HPDE6-E6E7 (cell line): Measurements from ENCODE around the gene TPD52L2.

Experiments
- DNase-seq: peaks from one replicate; pipeline ENCODE4 v3.0.0; 2011; ENCODE audit warnings: missing footprints; ENCODE audit errors: extremely low spot score

TPD52L2 gene

DNA sequence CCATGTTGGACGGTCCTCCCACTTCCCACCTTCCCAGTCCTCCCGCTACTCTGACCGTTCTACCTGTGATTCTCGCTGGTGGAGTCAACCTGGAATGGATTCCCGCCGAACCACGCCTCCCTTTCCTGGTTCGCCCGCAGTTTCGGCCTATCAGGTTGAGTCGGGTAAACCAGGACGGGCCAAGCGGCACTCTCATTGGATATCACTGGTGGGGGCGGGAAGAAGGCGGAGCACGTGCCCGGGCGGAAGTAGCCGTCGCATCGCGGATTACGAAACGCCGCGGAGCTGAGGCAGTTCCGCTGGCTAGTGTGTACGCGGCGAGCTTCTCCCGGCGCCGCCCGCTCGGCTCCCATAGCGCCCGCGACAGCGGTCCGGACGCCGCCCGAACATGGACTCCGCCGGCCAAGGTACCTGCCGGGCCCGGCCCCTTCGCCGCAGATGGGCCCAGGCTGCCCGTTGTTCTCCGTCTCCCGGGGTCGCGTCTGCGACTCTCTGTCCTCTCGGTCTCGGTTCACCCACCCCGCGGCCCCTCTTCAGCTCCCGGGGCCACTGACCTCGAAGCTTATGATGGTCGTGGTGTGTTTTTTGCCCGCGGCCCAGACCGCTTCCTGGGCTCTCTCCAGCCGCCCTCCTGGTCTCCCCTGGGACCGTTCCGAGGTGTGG, at the start of gene TPD52L2:
Gene TPD52L2, plus strand, starts transcription at position 293 of the 663 bp plus-strand sequence. Its CDS starts 96 bp downstream, at position 389.
- peak; percentile 100 for DNase-seq

DNA sequence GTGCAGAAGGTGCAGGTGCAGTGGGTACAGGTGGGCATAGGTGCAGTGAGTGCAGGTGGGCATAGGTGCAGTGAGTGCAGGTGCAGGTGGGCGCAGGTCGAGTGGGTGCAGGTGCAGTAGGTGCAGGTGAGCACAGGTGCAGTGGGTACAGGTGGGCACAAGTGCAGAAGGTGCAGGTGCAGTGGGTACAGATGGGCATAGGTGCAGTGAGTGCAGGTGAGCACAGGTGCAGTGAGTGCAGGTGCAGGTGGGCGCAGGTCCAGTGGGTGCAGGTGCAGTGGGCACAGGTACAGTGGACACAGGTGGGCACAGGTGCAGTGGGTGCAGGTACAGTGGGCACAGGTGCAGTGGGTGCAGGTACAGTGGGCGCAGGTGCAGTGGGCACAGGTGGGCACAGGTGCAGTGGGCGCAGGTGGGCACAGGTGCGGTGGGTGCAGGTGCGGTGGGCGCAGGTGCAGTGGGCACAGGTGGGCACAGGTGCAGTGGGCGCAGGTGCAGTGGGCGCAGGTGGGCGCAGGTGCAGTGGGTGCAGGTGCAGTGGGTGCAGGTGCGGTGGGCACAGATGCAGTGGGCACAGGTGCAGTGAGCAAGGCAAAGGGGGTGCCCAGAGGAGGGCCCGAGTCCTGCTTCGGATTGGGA, 49.3 kb upstream of the TPD52L2 start:
- DNase-seq, result no peak

DNA sequence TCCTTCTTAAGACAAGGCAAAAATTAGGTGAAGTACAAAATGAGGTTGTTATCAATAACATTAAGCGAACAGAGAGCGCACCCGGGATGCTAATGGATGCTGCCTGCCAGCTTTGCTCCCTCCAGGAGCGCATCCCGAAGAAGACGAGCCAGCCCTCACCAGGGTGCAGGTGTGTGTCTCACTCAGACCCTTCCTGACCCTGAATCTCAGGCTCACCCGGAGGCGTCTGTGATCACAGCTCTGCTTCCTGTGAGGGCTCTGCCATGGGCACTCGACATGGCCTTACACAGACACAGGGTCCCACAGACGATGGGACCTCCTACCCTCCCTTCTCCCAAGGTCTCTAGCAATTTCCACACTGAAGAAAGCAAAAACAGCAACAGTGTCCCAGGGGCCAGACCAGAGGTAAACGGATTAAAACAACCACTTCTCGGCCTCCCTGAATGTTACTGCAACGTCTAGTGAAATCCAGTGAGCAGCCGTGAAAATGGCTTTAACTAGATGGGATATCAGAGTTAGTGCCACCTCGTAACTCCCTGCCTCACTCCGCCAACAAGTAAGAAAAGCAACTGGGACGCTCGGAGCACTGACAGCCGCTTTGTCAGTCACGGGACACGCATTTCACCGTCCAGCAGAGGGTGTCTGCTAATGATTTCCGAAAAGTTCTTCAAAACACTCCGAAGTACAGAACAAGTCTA, 45.7 kb upstream of the TPD52L2 start:
- no peak for DNase-seq

DNA sequence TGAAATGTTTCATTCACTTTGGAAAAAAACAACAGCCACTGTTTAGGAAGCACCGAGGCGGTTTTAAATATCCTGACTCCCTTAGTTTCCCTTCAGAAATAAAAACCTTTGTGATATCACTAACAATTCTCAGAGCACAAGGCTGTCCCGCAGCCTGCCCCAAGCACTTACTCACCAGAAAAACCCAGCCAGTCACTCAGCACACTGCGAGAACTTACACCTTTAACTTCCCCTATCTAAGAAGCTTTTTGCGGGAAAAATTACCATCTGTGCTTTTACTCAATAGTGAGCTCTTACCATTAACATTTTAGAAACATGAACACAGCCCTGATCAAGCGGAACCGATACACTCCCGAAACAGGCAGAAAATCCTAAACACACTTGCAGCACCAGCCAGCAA, 43.3 kb upstream of the TPD52L2 start:
- DNase-seq, result no peak

DNA sequence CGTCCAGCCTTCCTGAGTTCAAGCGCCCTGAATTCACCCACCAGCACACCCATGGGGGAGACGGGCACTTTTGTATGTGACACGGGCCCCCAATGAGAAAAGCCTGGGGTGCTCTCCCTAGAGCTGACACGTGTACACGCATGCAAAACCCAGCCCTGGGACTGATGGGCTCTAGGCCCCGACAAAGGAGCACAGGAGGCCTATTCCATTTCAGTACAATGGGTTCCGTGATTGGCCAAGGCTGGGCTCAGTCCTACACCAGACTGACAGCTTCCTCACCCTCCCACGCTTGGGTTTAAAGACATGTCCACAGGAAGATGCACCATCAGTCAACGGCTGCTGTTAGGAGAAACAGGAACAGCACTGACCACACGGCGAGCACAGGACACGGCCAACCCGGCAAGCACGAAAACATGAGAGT, 42.8 kb upstream of the TPD52L2 start:
- DNase-seq, result no peak

DNA sequence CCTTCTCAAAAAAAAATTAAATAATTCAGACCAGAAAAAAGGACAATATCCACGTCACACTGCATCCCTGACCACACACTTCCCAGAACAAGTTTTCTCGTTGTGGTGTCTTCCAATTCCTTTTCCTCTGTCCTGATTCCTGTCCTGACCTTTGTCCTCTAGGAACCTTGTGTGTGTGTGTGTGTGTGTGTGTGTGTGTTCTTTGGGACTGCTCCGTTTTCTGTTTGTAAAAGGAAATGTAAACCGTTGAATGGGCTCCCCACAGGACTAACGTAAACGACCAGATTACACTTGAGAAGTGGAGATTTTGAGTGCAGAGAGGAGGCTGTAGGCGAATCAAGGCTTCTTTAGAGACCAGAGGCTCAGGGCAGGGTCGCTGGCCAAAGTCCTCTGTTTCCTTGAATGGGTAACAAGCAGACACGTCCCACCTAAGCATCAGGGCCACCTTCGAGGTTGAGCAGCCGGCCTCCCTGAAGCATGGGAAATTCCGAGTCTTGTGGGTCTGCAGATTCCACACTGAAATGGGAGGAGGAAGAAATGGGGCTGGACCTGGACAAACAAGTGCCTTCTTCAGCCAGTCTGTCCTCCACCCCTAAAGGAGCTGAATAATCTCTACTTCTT, 41.3 kb upstream of the TPD52L2 start:
- DNase-seq, result no peak

DNA sequence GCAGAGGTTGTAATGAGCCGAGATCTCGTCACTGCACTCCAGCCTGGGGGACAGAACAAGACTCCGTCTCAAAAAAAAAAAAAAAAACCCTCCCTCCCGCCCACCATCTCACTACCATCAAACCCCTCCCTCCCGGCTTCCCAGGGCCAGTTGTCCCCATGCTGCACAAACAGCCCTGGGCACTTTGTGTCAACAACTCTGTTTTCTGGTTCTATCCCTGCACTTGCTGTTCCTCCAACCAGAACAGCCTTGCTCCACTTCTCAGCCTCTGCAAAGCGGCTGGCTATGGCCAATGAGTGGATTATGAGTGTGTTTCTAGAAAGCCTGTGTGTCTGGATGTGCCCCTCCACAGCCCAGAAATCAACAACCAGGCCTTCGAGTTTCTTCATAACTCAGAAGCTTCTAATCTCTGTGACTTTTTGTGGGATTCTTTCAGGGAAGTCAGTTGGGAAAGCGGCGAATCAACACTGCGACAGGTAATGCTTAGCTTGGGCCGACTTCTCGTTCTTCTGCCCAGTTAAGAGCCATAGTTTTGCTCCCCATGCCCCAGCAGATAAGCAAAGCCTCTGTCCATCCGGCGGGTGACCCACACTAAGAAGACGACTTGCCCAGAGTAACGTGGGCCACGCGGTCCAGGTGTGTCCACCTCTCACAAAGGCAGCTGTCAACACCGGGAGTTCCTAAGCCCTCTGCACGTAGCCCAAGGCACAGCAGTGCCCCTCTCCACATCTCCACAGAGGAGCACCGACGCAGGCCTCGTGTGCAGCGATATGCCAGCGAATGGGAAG, 39.5 kb upstream of the TPD52L2 start:
- DNase-seq, result no peak

DNA sequence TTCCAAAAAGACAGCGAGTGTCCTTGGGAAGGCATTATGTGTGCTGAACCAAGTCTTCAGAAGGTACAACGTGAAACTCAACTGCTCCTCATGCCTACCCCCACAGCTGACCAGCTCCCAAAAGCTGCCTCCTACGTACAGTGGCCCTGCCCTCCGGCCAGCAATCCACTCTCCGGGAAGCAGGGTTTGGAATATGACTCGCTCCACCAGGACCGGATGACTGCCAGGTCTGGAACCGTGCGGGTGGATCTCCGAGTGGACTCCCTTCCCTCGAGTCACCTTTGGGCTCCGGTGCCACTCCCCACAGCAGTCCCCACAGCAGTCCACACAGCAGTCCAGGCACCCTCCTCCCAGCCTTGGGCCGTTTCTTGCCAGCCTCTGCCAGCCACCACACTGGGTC, 38.3 kb upstream of the TPD52L2 start:
- no peak for DNase-seq

DNA sequence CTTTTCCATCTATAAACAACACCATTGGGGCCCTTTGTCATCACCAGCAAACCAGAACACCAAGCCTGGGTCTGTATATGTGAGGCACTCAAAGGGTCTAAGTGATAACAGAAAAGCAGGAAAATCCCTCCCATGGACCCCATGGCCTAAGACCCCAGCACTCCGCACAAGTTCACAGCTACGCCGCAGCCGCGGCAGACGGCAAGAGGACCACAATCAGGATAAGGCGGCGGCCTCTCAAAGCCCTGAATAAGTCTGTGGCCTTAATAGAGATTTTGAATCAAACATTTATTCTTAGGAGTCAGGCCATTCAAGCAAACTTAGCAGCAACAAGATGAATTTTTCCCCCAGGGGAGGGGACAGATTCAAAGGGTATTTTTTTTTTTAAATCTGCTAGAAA, 36.9 kb upstream of the TPD52L2 start:
- DNase-seq, result no peak

DNA sequence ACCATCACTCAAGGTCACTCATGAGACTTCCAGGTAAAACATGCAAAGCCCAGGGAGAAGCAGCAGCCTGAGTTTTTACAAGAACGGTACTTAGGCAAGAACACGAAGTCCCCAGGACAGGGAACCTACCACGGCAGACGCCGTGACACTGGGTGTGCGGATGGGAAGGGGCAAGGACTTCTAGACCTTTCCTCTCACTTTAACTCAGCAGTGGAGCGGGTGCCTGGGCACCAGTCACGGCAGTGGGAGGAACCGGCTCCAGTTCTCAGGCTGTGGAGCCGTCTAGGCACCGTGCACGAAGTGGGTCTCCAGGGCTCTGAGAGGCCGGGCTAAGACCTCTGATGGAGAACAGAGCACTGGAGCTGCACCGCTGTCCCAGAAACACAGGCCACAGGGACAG, 36.5 kb upstream of the TPD52L2 start:
- DNase-seq, result no peak

DNA sequence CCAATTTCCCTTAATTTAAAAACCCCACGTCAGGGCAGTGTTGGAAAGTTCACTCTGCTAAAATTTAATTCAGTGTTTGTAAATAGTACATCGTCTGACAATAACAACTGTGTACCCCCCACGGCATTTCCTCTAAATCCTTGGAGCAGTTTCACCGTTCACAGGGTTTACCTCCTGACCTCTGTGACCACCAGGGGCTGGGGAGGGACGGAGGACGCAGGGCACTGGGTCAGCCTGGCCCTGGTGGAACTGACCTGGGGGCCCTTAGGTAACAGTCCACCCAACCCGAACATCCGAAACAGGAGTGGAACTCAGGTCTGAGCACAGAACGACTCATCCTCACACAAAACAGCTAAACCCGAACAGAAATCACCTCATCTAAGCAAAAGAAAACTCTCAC, 36.1 kb upstream of the TPD52L2 start:
- no peak for DNase-seq

DNA sequence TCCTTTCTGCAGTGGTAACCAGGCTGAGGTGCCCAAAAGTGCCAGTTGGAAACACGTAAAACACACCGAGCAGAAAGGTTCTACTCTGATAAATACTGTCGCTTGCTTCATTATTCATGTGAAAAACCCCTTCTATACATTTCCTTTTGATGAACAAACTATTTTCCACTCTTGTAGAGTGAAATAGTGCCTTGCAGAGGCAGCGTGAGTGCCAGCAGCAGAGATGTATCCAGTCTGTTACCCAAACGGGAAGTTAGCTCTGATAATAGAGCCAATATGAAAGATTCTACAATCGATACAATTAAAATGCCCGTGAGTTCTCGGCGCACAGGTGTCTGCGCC, 35.5 kb upstream of the TPD52L2 start:
- no peak for DNase-seq

DNA sequence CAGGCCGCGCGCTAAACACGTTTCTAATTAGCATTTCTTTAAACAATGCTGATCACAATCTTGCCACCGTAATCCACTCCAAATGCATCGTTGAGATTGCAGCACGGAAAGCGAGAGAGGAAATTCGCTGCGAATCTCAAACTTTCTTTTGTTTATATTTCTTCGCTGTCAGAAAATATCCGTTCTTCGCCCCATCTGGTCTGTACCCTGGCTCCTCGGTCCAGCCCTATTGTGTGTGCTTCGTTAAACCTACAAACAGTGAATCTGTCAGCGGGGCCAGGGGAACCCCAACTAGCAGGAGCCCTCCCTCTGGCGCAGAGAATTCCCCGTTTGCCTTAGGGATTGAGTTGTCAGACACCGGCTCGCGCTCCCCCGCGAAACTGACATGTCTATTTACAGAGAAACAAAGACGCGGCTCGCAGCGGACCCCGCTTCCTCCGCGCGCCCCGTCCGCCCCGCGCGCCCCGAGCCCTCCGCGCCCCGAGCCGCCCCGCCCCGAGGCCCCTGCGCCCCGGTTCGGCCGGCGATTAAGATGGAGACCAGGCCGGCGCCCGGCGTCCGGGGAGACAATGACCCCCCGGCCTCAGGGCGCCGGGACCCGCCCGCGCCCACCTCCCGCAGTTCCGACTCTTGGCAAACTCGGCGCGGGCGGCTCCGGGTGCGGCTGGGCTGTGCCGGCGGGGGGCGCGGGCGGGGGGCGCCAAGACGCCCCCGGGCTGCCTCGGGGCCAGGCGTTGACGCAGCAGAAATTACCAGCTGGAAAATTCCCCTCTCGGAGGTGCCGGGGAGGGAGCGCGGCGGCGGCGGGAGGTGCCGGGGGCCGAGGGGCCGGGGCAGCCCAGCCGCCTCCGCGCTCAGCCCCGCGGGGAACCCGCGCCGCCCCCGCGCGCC, 34.9 kb upstream of the TPD52L2 start:
- DNase-seq, result no peak

DNA sequence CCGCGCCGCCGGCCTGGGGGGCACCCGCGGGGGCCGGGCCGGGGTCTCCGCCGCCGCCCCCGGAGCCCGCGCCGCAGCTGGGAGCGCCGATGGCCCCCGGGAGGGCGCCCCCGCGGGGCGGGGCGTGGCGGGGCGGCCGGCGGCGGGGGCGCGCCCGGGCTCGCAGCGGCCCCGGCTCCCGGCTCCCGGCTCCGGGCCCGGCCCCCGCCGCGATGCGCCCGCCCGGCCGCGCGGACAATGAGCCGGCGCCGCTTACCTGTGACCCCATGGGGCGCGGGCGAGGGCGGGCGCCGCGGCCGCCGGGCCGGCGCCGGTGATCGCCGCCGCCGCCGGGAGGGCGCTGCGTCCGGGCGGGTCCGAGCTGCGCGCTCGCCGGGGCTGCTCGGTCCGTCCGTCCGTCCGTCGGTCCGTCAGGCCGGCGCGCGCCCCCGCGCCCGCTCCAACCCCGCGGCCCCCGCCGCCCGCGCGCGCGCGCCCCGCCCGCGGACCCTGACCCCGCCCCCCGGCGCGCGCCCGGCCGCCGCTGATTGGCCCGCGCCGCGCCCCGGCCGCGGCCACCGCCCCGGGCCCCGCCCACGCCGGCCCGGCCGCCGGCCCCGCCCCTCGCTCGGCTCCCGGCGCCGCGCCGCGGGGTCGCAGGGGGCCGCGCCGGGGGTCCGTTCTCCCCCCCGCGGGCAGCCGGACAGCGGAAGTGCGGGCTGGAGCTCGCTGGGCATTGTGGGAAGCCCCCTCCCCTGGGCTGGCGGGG, 34.1 kb upstream of the TPD52L2 start, which contains the start of gene ZBTB46:
Gene ZBTB46, minus strand, starts transcription at position 424 of the 748 bp plus-strand sequence. CDS start 40,507 bp downstream, outside the sequence.
- DNase-seq, result peak; percentile 82

DNA sequence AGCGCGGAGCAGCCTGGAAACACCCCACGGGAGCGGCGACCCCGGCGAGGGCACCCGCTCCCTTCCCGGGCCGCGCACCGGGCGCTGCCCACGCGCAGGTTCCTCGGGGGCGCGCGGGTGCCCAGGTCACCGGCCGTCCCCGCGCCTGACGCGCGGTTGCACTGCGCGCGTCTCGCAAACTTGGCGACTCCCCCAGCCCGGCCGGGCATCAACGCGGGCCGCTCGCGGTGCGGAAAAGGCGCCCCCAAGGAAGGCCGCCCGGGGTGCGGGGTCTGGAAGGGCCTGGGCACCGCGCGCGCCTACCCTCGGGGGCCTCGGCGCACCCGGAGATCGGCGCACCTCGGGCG, 33.5 kb upstream of the TPD52L2 start:
- DNase-seq, result no peak

DNA sequence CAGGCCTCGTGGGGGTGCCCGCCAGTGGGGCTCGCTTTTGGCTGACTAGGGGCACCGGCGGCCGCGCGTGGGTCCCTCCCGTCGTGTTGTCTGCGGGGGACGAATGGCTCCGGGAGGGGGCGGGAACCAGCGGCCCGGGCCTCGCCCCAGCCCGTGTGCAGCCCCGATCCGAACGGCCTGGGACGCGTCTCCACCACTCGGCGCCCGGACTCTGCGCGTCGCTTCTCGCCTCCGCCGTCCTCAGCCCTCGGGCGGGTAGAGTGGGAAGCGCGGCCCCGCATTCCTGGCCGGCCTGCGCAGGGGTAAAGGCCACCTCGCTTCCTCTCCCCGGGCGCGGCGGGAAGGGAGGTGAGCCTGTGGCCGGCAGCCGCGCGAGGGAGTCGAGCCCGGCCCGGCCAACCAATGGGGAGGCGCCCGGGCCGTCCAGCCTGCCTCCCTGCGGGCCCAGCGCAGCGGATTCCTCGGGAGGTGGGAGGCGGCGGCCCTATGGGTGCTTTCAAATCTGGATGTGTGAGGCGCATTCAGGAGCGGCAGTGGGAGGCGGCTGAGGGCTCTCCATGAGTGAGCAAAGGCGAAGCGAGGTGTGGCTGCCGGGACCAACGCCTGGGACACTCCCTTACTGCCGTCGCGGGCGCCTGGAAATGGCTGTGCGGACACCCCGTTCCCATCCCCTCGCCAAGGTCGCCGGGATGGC, 32.9 kb upstream of the TPD52L2 start:
- DNase-seq, result no peak

DNA sequence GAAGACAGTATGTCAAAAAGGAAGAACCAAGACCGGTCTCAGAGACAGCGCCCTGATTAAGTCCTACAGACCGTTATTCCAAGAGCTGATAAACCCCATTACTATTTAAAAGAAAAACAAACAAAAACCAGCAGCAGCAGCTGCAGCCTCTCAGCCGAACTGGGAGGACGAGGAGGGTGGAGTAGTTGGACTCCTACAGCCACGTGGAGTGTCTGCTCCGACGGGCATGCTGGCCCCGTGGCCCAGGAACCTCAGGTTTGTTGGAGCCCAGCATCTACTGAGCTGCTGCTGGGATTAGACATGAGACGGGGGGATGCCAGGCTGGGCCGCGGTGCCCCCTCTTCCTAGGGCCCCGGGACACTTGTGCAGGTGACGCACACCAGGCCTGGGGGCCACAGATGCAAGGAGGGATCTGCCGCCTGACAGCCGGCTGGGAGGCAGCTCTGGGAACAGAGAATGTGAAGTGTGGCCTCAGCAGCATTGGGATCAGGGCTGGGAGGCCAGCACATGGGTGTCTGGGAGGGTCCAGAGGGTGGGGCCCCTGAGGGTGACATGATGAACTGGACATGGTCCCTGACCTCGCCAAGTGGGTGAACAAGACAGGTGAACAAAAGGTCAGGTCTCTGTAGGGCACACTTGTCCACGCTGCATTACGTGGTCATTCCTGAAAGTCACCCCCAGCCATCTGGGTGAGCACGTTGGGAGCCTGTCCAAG, 31.1 kb upstream of the TPD52L2 start:
- DNase-seq, result no peak

DNA sequence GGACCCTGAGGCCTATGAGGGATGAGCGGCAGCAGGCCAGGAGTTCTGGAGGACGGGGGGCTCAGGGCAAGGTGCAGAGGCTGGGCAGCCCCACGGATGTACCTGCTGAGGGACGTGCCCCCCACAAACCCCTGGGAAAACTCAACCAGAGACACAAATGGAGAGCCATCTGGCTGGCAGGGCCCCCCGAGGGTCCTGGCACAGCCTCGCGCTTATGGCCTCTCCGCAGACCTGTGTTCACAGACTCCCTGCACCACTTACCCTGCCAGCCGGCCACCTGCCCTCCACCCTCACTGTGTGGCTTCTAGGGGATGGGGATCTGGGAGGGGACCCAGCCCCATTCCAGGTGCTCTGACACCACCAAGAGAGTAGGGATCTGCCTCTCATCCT, 30.6 kb upstream of the TPD52L2 start:
- DNase-seq, result no peak
